HG03097 (cell line): Measurements from ENCODE around the gene SERGEF.

ENCODE experiments used
- ATAC-seq: cut with Tn5 transposase; IDR thresholded peaks from one replicate; pipeline ENCODE4 v1.9.1; 2021; ENCODE audit not compliant: unreplicated experiment, low FRiP score

Gene SERGEF

DNA sequence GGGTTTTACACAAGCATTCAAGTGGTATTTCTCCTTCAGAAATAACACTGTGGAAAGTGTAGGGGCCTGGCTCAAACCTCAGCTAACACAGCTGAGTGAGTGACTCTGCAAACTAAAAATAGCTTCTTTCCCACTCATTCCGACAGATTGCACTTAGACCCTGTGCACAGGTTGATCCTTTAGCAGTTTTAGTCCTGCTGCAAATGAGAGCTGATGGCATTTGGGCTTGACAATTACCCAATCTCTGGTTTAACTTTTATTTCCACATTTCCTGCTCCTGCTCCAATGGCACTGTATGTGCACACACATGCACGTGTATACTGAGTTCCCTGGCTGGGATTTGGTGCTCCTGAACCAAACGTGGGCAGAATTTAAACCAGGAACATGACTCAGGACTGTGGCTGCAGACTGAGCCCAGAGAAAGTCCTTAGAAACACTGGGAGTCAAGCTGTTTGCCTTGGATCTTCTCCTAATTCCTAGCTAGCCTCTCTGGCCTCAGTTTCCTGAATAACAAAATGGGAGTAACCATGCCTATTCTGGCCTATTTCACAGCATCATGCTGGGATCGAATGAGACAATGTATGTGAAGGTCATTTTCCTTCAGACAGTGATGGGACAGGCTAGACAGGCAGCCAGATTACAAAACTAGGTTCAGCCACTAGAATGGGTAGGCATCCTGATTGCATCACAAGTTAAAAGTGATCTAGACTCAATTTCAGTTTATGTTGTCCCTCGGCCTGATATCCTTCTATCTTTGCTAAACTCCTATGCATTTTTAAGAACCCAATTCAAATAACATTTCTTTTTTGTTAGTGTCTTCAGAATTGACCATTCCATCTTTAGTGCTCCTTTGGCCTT is 58.2 kb downstream of the SERGEF start:
- ATAC-seq: no peak

DNA sequence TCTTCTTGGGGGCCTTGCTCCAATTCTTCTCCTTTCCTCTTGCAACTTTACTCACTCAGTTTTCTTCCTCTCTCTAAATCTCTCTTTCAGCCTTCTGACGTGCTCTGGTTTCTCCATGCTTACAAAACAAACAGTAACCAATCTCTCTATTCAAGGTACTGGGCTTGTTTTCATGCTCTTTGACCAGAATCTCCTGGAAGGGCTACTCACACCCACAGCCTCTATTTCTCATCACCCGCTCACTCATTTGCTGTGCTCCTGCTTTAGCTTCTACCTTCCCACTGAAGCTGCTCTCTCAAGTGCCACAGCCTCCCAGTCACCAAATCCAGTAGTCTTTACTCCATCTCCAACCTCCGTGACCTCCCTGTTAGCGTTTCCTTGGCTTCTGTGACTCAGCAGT is 60.4 kb downstream of the SERGEF start:
- ATAC-seq: no peak

- ATAC-seq: no peak
Measured at GRCh38 chr11:17951685-17952388, 61.0 kb downstream of the SERGEF start.

DNA sequence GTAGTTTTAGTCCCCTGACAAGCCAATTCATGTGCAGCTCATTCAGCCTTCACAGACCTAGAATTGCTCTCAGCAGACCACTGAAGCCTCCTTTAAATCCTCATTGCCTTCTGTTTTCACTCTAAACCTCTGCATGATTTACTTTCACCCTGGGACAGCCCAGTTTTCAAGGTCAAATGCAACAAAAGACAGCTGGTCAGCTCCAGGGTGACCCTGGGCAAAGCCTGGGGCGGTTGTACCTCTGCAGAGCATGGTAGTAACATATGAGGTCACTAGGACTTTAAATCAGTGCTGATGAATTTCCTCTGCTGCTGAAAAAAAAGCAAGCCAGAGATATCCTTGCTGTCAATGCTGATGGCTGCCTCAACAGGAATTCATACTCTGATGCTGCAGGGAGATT is 62.2 kb downstream of the SERGEF start:
- ATAC-seq: no peak

GRCh38 chr11:17948296-17948695 is 64.6 kb downstream of the SERGEF start:
- ATAC-seq: no peak

DNA sequence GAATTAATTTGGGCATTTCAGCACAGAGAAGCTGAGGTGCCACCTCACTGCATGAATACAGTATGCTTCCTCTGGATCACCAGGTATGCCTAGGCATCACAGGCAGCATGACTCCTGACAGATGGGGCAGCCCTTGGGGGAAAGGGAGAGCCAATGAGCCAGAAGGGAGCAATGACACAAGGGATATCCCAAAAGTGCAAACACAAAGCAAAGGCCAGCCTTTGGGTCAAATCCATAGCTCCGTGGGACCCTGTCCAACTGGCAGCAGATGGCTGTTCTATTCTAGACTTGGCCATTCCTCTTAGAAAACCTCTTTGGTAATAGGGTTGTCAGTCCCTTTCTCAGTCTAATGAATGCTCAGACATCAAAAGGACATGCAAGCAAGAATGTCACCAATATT is 73.3 kb downstream of the SERGEF start:
- no peak for ATAC-seq

DNA sequence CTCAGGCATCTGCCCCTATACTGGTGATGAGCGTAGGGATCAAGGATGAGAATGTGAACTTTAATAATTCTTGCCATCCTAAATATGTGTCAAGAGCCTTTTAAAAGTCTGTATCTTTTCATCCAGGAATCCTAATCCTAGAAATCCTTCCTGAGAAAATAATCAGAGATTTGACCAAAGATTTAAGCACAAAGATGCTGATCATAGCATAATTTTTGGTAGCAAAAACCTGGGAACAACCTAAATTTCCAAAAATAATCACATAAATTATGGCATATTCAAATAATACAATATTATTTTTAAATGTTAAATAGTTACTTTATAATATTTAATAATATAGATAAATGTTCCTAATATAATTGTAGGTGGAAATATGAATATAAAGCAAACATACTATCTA is 76.1 kb downstream of the SERGEF start:
- no peak for ATAC-seq

DNA sequence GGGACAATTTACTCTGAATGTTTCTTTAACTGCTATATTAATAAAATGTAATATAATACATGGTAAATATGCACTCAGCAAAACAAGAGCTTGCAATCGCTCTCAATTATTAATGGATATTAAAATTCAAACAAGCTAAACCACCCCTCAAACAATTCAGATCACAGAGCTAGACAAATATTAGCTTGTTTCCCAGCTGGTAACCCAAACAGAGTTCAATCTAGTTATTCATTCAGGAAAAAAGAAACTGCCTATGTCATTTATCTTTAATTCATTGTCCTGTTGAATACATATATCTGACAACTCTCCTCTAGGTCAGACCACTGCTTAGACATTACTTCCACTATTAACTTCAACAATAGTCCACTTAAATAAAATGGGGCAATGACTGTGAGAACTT is 78.7 kb downstream of the SERGEF start:
- ATAC-seq: no peak

- ATAC-seq: no peak
Measured at GRCh38 chr11:17933708-17934107, 79.1 kb downstream of the SERGEF start.

DNA sequence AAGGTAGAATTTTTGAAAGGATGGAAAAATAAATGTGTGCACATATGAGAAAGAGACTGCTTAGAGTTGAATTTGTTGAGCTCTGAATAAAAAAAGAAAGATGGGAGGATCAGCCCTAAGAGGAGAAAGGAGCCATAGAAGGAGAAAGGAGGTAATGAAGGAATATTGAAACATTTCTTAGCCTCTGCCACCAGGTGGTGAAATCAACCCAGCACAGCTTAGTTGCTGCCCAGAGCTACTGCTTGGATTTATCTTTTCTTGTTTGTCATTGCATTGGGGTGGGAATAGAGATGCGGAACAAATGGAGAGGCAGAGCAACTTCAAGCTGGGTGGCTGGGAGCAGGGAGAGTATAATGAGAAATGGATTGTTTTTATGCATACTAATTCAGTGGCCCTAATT is 80.4 kb downstream of the SERGEF start:
- ATAC-seq: no peak

DNA sequence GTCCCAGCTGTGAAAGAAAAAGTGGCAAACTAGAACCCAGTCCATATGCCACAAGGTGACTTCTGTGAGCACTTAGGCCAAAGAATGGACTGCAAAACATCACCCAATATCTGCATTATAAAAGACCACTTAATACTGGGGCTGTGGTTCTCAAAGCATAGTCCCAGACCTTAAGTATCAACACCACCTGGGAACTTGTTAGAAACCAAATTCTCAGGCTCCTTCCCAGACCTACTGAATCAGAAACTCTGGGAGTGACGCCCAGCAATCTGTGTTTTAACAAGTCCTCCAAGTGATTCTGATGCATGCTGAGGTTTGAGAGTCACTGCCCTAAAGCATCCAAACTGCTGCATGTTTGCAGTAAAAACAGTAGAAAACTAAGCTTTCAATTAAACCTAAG is 81.3 kb downstream of the SERGEF start:
- ATAC-seq: no peak

GRCh38 chr11:17930544-17931125 is 82.2 kb downstream of the SERGEF start:
- no peak for ATAC-seq

DNA sequence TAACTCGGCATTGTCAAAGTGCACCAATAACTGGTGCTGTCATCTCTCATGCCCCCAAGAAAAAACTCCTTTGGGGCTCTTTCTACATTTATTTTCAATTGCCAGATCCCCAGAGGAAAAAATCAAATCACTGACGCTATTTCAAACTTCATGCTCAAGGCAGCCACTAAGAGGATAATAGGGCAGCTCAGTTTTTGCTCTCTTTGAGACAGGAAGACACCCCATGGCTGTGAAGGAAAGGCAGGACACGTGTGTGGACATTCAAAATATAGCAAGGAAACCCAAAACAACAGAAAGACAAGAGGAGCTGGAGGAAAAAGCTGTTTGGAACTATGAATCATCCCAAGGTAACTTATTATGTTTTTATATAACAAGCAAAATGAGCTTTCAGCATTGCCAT is 83.7 kb downstream of the SERGEF start:
- ATAC-seq: no peak

DNA sequence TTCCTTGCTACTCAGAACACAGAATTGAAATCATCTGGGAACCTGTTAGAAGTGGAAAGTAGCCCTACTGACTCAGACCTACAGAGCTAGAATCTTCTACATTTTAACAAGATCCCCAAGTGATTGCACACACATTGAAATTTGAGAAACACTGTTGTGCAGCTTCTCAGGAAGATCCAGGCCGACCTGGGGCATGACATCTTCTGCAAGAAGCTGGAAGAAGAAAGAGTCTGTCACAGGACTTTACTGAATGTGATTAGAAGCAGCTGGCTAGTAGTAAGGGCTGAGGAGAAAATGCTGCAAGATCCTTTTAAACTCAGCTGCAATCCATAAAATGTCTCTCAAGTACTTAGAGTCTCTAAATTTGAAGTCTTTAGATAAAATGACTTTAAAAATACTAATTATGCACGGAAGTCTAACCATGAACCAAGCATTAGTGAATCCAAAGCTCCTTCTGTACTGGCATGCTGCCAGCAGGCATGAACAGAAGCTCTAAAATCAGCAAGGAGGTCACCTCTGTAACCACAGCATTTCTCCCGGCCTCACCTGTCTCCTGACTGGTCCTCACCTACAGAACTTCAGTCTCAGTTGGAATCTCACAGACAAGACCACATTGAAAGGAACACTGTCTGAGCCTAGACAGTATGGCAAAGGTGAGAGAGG is 85.0 kb downstream of the SERGEF start:
- no peak for ATAC-seq

- ATAC-seq: no peak
Measured at GRCh38 chr11:17927041-17927440, 85.8 kb downstream of the SERGEF start.

- ATAC-seq: no peak
Measured at GRCh38 chr11:17924713-17925112, 88.1 kb downstream of the SERGEF start.

- no peak for ATAC-seq
Measured at GRCh38 chr11:17923217-17923616, 89.6 kb downstream of the SERGEF start.

- ATAC-seq: no peak
Measured at GRCh38 chr11:17922416-17922788, 90.4 kb downstream of the SERGEF start.

DNA sequence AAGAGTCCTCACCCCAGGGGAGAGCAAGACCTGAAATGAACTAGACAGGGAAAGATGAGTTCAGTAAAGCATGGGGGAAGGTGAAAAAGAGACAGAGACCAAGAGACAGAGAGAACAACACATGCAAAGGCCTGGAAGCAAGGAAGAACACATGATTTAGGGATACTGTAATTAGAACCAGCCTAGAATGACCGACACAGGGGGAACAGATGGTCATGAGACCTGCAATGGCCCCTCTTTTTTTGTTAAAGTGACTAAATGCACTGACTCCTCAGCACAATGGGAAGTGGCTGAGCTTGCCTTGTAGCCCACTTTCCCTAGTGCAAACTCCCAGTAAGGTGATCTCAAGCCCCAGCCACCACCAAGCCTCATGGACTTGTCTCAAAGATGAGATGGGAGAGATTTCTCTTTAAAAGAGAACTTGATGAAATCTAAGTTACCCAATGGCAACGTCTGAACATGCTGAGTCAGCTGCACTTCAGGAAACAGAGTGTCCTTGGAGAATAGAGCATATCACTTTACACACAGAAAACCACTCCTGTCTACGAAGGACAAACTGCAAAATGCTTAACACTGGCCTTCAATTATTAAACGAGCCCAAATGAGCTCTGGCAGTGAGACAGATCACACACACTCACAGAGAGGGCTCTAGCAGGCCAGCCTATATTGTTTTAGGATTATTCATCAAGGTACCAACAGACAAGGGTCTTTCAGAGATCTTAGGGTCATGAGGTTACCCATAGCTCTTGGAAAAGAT is 91.0 kb downstream of the SERGEF start:
- ATAC-seq: no peak

DNA sequence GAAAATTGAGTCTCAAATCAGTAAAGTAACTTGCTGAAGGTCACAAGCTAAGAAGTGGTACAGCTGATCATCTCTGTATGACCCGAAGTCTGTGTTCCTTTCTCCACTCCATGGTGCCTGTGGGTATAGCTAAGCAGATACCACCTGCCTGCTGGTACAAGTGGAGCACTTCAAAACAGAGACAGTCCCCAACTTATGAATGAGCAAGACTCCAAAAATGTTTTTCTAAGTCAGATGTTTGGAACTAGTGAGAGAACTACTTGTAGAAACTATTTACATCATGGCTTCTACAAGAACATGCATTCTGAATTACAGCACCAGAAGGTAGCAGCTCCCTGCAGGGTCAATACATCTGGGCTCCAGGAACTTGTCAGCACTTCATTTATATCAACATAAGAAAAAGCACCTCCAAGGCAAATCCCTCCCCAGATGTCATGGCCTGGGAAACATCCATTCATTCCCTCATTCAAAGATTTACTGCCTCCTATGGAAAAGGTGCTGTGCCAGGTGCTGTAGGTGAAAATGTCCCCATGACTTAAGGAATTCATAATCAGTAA is 94.7 kb downstream of the SERGEF start:
- no peak for ATAC-seq
